Stimulated activated CD8-positive, alpha-beta memory T cell treated with anti-CD3 and anti-CD28 coated beads, Interleukin-12 subunit alpha, Interleukin-12 subunit beta, amount 100 ng/mL, for 24 hours (primary cell): Measurements from ENCODE around the gene POLD1.

ENCODE experiments used
- DNase-seq: peaks from one replicate; pipeline ENCODE4 v3.0.0-alpha.2; 2020; ENCODE audit errors: extremely low read depth

Gene POLD1

DNA sequence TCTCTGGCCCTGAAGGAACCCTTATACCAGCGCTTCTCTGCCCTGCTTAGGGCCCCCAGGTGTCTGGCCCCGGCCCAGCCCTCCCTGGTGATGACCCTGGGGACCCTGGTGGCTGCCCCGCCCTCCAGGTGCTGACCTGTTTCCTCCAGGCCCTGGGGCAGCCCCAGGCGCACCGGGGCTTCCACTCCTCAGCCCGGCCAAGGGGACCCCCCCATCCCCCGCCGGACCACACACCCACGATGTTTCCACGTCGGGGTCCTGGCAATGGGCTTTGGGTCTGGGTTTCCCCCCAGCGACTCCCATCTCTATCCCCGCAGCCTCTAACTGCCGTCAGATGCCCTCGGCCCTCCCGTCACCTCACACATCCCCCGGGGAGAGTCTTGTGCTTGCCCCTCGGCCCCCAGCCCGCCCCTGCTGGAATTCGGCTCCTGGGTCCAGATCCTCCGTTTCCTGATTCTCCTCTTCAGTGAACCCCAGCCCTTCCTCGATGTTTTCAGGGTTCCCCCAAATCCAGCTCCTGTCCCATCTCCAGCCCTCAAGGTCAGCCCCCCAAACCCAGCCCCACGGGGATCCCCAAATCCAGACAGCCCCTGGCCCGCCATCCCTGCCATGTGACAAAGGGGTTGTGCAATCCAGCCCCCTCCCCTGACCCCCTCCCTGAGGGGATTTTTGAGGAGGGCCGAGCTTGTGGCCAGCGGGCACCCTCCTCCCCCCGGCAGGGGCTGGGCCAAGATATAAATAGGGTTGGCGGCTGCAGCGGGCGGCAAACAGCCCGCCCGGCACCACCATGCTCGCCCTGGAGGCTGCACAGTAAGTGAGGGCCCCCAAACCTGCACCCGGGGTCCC lies 34.3 kb downstream of the POLD1 start, which contains the start of gene SPIB:
Gene SPIB (plus strand): TSS at position 763 of the 846 bp plus-strand sequence. CDS start 25 bp downstream, at position 788.
- DNase-seq, result no peak

- no peak for DNase-seq
Observed at GRCh38 chr19:50419022-50419579, 35.0 kb downstream of the POLD1 start.

DNA sequence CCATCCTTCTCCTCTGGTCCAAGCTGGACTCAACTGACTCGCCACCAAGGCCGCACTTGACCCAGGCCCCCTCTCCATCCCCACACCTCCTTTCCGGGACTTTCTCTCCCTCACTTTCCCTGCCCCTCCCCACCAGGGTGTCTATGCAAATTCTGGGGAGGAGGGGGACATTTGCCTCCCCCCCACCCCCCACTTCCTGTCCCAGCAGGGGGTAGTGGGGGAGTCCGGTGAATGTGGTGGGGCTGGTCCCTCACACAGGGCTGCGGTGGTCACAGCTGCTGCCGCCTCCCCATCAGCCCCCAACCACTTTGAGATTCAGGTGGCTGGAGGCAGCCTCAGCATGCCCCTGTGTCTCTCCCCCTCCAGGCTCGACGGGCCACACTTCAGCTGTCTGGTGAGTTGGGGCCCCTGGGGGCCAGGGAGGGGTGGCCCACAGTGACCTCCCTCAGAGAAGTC lies 35.5 kb downstream of the POLD1 start:
- DNase-seq, result no peak

GRCh38 chr19:50420127-50420526 lies 36.0 kb downstream of the POLD1 start:
- DNase-seq, result no peak

- DNase-seq, result no peak
Observed at GRCh38 chr19:50420808-50421207, 36.7 kb downstream of the POLD1 start.

DNA sequence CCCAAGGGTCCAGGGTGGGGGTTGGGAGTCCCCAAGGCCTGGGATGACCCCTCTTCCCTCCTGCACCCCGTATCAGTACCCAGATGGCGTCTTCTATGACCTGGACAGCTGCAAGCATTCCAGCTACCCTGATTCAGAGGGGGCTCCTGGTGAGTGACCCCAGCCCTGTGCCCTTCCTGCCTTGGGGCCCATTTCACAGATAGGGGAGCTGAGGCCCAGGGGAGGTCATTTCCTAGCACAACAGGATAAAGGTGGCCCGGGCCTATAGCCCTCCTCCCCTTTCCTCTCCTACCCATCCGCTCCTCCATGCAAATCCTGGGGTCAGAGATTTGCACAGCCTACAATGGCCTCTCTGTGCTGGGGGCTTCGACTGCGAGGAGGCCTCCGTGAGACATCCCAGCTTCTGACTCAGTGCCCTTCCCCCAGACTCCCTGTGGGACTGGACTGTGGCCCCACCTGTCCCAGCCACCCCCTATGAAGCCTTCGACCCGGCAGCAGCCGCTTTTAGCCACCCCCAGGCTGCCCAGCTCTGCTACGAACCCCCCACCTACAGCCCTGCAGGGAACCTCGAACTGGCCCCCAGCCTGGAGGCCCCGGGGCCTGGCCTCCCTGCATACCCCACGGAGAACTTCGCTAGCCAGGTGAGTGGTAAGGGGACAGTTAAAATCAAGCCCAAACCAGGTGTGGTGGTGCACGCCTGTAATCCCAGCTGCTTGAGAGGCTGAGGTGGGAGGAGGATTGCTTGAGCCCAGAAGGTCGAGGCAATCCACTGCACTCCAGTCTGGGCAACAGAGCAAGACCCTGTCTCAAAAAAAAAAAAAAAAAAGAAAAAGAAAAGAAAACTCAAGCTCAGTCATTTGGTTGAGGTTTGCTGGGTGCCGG lies 38.5 kb downstream of the POLD1 start:
- no peak for DNase-seq

DNA sequence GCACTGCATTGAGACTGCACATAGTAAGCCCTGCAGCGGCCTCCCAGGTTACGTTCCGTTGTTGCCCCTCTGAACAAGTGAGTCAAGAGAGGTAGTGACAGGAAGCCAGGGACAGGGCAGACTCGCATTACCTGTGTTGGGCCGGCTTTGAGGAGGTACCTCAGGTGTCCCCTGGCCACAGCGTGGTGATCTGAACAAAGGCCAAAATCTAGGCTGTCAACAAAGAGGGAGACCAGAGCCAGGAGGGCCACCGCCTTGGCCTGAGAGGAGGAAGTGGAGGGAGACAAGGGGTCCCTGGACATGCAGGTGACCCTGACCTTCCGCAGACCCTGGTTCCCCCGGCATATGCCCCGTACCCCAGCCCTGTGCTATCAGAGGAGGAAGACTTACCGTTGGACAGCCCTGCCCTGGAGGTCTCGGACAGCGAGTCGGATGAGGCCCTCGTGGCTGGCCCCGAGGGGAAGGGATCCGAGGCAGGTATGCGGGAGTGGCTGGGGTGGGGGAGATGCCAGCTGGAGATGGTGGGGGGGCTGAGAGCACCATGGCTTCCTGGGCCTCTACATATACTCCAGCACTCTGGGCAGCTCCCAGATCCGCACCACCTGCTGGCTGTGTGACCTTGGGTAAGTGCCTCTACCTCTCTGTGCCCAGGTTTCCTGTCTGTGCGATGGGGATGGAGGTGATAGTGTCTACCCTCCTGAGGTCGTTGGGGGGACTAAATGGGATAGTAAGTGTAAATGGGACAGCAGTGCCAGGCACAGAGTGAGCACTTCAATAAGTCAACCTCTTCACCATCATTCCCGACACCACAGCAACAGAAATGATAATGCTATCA lies 39.3 kb downstream of the POLD1 start:
- no peak for DNase-seq

- no peak for DNase-seq
Observed at GRCh38 chr19:50425581-50425980, 41.4 kb downstream of the POLD1 start.

GRCh38 chr19:50427318-50427925 lies 43.3 kb downstream of the POLD1 start:
- no peak for DNase-seq

- DNase-seq, result no peak
Observed at GRCh38 chr19:50427997-50428425, 43.9 kb downstream of the POLD1 start.

DNA sequence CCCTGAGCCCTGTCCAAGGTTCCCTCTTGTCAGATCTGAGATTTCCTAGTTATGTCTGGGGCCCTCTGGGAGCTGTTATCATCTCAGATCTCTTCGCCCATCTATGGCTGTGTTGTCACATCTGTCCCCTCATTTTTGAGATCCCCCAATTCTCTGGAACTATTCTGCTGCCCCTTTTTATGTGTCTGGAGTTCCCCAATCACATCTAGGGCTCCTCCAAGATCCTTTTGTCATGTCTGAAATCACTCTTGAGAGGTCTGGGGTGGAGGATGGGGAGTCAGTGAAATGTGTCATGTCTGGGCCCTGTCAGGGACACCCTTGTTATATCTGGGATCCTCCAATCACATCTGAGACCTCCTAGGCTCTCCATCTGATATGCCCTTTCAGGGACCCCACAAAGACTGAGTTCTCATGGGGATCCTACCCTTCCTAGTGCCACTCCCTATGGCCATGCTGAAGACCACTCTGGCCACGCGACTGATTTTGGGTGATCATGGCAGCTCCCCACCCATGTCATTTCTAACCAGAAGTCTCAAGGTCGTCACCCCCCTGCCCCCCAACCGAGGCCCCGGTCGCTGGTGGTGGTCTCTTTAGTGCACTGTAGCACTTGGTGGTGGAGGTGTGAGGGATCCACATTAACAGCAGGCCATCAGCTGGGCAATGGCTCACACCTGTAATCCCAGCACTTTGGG lies 44.8 kb downstream of the POLD1 start:
- DNase-seq, result no peak

DNA sequence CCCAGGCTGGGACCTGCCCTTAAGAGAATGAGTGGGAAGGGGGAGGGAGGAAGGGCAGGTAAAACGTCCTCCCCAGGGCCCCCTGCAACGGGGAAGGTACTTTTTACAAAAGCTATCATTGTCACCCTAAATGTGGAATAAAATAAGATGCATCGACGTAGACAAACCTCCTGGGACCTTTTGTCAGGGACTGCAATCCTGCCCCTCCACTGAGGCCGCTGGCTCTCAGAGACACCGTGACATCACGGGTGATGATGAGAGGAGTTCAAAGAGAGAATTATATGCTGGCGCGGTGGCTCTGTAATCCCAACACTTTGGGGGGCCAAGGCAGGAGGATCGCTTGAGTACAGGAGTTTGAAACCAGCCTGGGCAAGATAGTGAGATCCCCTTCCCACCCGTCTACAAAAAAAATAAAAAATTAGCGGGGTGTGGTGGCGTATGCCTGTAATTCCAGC lies 46.8 kb downstream of the POLD1 start:
- DNase-seq, result no peak

- DNase-seq, result peak; percentile 62
Observed at GRCh38 chr19:50431343-50432220, 47.4 kb downstream of the POLD1 start.

GRCh38 chr19:50432221-50433028 lies 48.3 kb downstream of the POLD1 start, which contains the start of gene MYBPC2:
Gene MYBPC2 (plus strand): TSS chr19:50432892. CDS start chr19:50432954, 62 bp downstream.
- no peak for DNase-seq

DNA sequence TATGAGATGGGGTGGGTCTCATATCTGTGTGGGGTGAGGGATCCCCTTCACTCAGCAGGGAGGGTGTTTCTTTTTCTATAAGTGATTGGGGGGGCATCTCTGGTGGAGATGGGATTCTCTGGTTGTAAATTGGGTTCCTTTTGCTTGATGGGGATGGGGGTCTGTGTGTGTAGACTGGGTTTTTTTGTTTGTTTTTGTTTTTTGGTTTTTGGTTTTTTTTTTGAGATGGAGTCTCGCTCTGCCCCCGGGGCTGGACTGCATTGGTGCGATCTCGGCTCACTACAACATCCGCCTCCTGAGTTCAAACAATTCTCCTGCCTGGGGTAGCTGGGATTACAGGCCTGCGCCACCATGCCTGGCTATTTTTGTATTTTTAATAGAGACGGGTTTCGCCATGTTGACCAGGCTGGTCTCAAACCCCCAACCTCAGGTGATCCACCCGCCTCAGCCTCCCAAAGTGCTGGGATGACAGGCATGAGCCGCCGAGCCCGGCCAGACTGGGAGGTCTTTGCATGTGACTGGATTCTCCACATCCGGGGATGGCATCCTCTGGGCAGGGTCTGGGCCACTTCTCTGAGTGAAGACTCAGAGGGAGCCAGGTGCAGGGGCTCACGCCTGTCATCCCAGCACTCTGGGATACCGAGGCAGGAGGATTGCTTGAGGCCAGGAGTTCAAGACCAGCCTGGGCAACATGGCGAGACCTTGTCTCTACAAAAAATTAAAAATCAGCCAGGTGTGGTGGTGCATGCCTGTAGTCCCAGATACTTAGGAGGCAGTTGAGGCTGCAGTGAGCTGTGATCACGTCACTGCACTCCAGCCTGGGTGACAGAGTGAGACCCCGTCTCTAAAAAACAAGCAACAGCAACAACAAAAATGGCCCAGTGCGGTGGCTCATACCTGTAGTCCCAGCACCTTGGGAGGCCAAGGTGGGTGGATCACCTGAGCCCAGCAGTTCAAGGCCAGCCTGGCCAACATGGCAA lies 49.3 kb downstream of the POLD1 start:
- DNase-seq, result no peak

DNA sequence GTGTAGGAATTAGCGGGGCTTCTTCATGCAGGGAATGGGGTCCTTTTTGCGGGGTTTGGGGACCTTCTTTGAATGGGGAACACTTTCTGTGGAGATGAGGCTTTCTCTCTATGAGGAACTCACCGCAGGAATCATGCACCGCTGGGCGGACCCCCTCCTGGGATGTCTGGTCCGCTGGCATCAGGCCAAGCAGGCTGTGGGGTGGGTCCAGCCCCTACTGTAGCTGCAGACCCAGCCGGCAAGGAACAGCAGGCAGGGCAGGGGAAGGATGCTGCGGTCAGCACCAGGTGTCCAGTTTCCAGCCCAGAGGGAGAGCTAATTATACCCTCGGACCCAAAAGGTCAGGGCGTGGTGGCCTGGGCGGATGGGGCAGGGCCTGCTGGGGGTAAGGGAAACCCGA lies 50.4 kb downstream of the POLD1 start:
- DNase-seq, result no peak

- DNase-seq, result no peak
Observed at GRCh38 chr19:50435221-50435620, 51.1 kb downstream of the POLD1 start.
